Neural cell (in vitro differentiated cells): ENCODE results near the gene SERPINB2.

Experiments used
- EP300 ChIP-seq: fragments of 450-650 bp; conservative IDR thresholded peaks from 2 replicates; pipeline ENCODE4 v1.6.1; 2014; ENCODE audit warnings: antibody characterized with exemption, mild to moderate bottlenecking, moderate library complexity; ENCODE audit not compliant: poor library complexity, severe bottlenecking
- MXI1 ChIP-seq: fragments of 450-650 bp; conservative IDR thresholded peaks from 2 replicates; pipeline ENCODE4 v1.6.1; 2014; ENCODE audit warnings: antibody characterized with exemption, mild to moderate bottlenecking; ENCODE audit not compliant: poor library complexity, severe bottlenecking
- TF ChIP-seq, protein P1 (sequence below): fragments of 450-650 bp; IDR thresholded peaks from 2 replicates; pipeline ENCODE4 v1.5.1; 2014; ENCODE audit warnings: antibody characterized with exemption, mild to moderate bottlenecking, moderate library complexity; ENCODE audit not compliant: poor library complexity, severe bottlenecking

DNA sequence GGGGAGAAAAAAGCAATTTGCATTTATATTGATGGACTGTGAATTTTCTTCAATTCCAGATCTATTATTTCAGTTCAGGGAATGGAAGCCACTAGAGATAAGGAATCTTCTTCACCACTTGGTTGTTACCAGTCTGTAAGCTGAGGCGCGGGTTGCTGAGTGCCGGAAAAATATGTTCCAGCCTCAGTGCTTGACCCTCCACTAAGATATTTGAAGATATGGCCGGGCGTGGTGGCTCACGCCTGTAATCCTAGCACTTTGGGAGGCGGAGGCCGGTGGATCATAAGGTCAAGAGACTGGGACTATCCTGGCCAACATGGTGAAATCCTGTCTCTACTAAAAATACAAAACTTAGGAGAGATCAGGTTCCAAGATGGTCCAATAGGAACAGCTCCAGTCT lies 52.5 kb downstream of the SERPINB2 start:
- TF ChIP-seq EP300: no peak
- TF ChIP-seq, protein P1, sequence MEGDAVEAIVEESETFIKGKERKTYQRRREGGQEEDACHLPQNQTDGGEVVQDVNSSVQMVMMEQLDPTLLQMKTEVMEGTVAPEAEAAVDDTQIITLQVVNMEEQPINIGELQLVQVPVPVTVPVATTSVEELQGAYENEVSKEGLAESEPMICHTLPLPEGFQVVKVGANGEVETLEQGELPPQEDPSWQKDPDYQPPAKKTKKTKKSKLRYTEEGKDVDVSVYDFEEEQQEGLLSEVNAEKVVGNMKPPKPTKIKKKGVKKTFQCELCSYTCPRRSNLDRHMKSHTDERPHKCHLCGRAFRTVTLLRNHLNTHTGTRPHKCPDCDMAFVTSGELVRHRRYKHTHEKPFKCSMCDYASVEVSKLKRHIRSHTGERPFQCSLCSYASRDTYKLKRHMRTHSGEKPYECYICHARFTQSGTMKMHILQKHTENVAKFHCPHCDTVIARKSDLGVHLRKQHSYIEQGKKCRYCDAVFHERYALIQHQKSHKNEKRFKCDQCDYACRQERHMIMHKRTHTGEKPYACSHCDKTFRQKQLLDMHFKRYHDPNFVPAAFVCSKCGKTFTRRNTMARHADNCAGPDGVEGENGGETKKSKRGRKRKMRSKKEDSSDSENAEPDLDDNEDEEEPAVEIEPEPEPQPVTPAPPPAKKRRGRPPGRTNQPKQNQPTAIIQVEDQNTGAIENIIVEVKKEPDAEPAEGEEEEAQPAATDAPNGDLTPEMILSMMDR: no peak
- no peak for TF ChIP-seq MXI1
